ENCODE data around the gene CEP70. TPM values are rescaled to one million over a fixed set of nuclear protein-coding genes. Genes with fewer than 3 reads are reported as not detected.
A peak's percentile ranks its signal among the peaks of the same experiment; 100 is the strongest.
"Not testable (repeated sequence)": the region's sequence is repeated elsewhere in the genome, so short reads cannot be mapped to it uniquely, and the experiment has no call there.

Gene CEP70
- total RNA-seq, 1 experiment from 2014 or later: 25.6 TPM

GRCh38 chr3:138491971-138492370, 102.1 kb downstream of the CEP70 start:
- Histone ChIP-seq H3K36me3 (ENCODE audit: insufficient read depth, low read length, poor library complexity, severe bottlenecking) (no peaks in the 10 kb centered on the region), H3K9me3 (ENCODE audit: low read depth, low read length, poor library complexity, severe bottlenecking) (peaks cover 10% of the 10 kb centered on the region), H3K4me1 (ENCODE audit: insufficient read depth, low read length, poor library complexity, severe bottlenecking) (no peaks in the 10 kb centered on the region), H3K27me3 (replicated peaks; ENCODE audit: insufficient read depth, low read depth, low read length, poor library complexity) (no peaks in the 10 kb centered on the region), H3K27ac (ENCODE audit: low read depth, low read length, poor library complexity, severe bottlenecking) (no peak overlapping the region), H3K4me3 (ENCODE audit: low read depth, low read length, poor library complexity, severe bottlenecking) (no peak overlapping the region)
- ChIA-PET CTCF (no interaction called here), POLR2A (ENCODE audit: low non-redundant PET) (no interaction called here)
- DNase-seq (ENCODE audit: low spot score): no peak
- intact Hi-C loops (cut with micrococcal nuclease; ENCODE audit: unreplicated experiment): no loop called here
- BruUV-seq (replicated peaks): no TSS peak
- no peak for TF ChIP-seq CTCF (conservative IDR thresholded peaks at IDR 0.05; ENCODE audit: low read depth, low read length)
- no peak for TF ChIP-seq EZH2 (IDR thresholded peaks at IDR 0.05; ENCODE audit: borderline replicate concordance, low read depth, low read length, poor library complexity, severe bottlenecking)

GRCh38 chr3:138486580-138486979, 107.5 kb downstream of the CEP70 start:
- H3K9me3 ChIP-seq (ENCODE audit: low read depth, low read length, poor library complexity, severe bottlenecking); intact Hi-C loops (cut with micrococcal nuclease; ENCODE audit: unreplicated experiment); H3K27ac ChIP-seq (ENCODE audit: low read depth, low read length, poor library complexity, severe bottlenecking); BruUV-seq (replicated peaks); H3K36me3 ChIP-seq (ENCODE audit: insufficient read depth, low read length, poor library complexity, severe bottlenecking); H3K27me3 ChIP-seq (replicated peaks; ENCODE audit: insufficient read depth, low read depth, low read length, poor library complexity); H3K4me3 ChIP-seq (ENCODE audit: low read depth, low read length, poor library complexity, severe bottlenecking); POLR2A ChIA-PET (ENCODE audit: low non-redundant PET); H3K4me1 ChIP-seq (ENCODE audit: insufficient read depth, low read length, poor library complexity, severe bottlenecking); DNase-seq (ENCODE audit: low spot score); CTCF ChIA-PET: not testable (repeated sequence)

- POLR2A ChIA-PET (ENCODE audit: low non-redundant PET); H3K9me3 ChIP-seq (ENCODE audit: low read depth, low read length, poor library complexity, severe bottlenecking); H3K27me3 ChIP-seq (replicated peaks; ENCODE audit: insufficient read depth, low read depth, low read length, poor library complexity); intact Hi-C loops (cut with micrococcal nuclease; ENCODE audit: unreplicated experiment); BruUV-seq (replicated peaks); CTCF ChIA-PET; DNase-seq (ENCODE audit: low spot score); H3K4me3 ChIP-seq (ENCODE audit: low read depth, low read length, poor library complexity, severe bottlenecking); H3K4me1 ChIP-seq (ENCODE audit: insufficient read depth, low read length, poor library complexity, severe bottlenecking); H3K36me3 ChIP-seq (ENCODE audit: insufficient read depth, low read length, poor library complexity, severe bottlenecking); H3K27ac ChIP-seq (ENCODE audit: low read depth, low read length, poor library complexity, severe bottlenecking): not testable (repeated sequence)
These were observed 109.4 kb downstream of the CEP70 start for GRCh38 chr3:138484672-138485071.

- POLR2A ChIA-PET (ENCODE audit: low non-redundant PET): no interaction called here
- no peaks in the 10 kb centered on the region for H3K9me3 ChIP-seq (ENCODE audit: low read depth, low read length, poor library complexity, severe bottlenecking)
- no peaks in the 10 kb centered on the region for H3K36me3 ChIP-seq (ENCODE audit: insufficient read depth, low read length, poor library complexity, severe bottlenecking)
- peak; percentile 71 for DNase-seq (ENCODE audit: low spot score)
- CTCF ChIA-PET: interaction anchor here (0.6 to 2.1 kb wide), 9 partner anchors 10 to 444 kb away, joined by 3 to 45 read pairs (median 4); no protein-coding TSS in a partner anchor
- no peaks in the 10 kb centered on the region for H3K4me1 ChIP-seq (ENCODE audit: insufficient read depth, low read length, poor library complexity, severe bottlenecking)
- no peaks in the 10 kb centered on the region for H3K27me3 ChIP-seq (replicated peaks; ENCODE audit: insufficient read depth, low read depth, low read length, poor library complexity)
- peak; percentile 92 for TF ChIP-seq CTCF (conservative IDR thresholded peaks at IDR 0.05; ENCODE audit: low read depth, low read length)
- TF ChIP-seq EZH2 (IDR thresholded peaks at IDR 0.05; ENCODE audit: borderline replicate concordance, low read depth, low read length, poor library complexity, severe bottlenecking): no peak
- intact Hi-C loops (cut with micrococcal nuclease; ENCODE audit: unreplicated experiment): loop anchor here (1.0 to 10.0 kb wide), 3 partner anchors 113 to 437 kb away; partner anchors contain the start of gene CEP70
- H3K4me3 ChIP-seq (ENCODE audit: low read depth, low read length, poor library complexity, severe bottlenecking): no peak overlapping the region
- no peak overlapping the region for H3K27ac ChIP-seq (ENCODE audit: low read depth, low read length, poor library complexity, severe bottlenecking)
- BruUV-seq (replicated peaks): no TSS peak
These were observed 114.6 kb downstream of the CEP70 start for GRCh38 chr3:138479438-138479863.
